K562 (cell line): ENCODE results near the gene MLN. TPM values are rescaled to one million over a fixed set of nuclear protein-coding genes. Genes with fewer than 3 reads are reported as not detected.

Experiments used
- AFF4 ChIP-seq: sonication (generic); formaldehyde crosslinking; IDR thresholded peaks from 2 replicates; pipeline ENCODE4 v1.8.0; 2023; ENCODE audit warnings: mild to moderate bottlenecking, missing genetic modification reagents
- ATF4 ChIP-seq: fragments of 450-650 bp; formaldehyde crosslinking; IDR thresholded peaks from 2 replicates; pipeline ENCODE4 v1.4.0; 2022; ENCODE audit warnings: mild to moderate bottlenecking, moderate library complexity
- BCOR ChIP-seq: fragments of 450-650 bp; IDR thresholded peaks from 2 replicates; pipeline ENCODE4 v1.6.1; 2016
- BRD9 ChIP-seq: fragments of 450-650 bp; IDR thresholded peaks from 2 replicates; pipeline ENCODE4 v1.6.1; 2018; ENCODE audit warnings: low read depth; ENCODE audit not compliant: partially characterized antibody
- CHD4 ChIP-seq: fragments of 200-600 bp; sonication (generic); IDR thresholded peaks from 3 replicates; pipeline ENCODE4 v1.6.1; 2012; ENCODE audit warnings: low read depth, mild to moderate bottlenecking, mixed read lengths, low read length, inconsistent platforms; ENCODE audit not compliant: insufficient read depth, insufficient replicate concordance, poor library complexity, severe bottlenecking
- FOXO4 ChIP-seq: fragments of 450-650 bp; formaldehyde crosslinking; IDR thresholded peaks from 2 replicates; pipeline ENCODE4 v1.4.0; 2020; ENCODE audit warnings: mild to moderate bottlenecking, moderate library complexity
- MBD1 ChIP-seq: fragments of 250-450 bp; sonication (Bioruptor Pico); IDR thresholded peaks from 2 replicates; pipeline ENCODE4 v1.8.0; 2022; ENCODE audit warnings: inconsistent platforms
- MYC ChIP-seq, 2 experiments: fragments of 250-450 bp in 1 of 2; sonication (Bioruptor Pico) in 1 of 2; IDR thresholded peaks; 2 replicates each; pipeline versions ENCODE4 v1.5.1 to v1.6.1; 2012 to 2021; ENCODE audit warnings: low read depth in 2 of 2, borderline replicate concordance in 1 of 2, improper control_type of control experiment in 1 of 2, low read length in 1 of 2, mild to moderate bottlenecking in 1 of 2, moderate library complexity in 1 of 2
- NELFE ChIP-seq: IDR thresholded peaks from 2 replicates; pipeline ENCODE4 v1.6.1; 2011; ENCODE audit warnings: mild to moderate bottlenecking; ENCODE audit not compliant: insufficient read depth, insufficient read length
- USF2 ChIP-seq: sonication (generic); formaldehyde crosslinking; IDR thresholded peaks from 2 replicates; pipeline ENCODE4 v1.5.0; 2020; ENCODE audit warnings: missing genetic modification reagents
- ZBTB33 ChIP-seq: sonication (generic); formaldehyde crosslinking; IDR thresholded peaks from 2 replicates; pipeline ENCODE4 v1.8.1; 2023; ENCODE audit warnings: mild to moderate bottlenecking, missing genetic modification reagents
- ZNF668 ChIP-seq: fragments of 250-450 bp; sonication (Bioruptor Pico); IDR thresholded peaks from 2 replicates; pipeline ENCODE4 v1.8.0; 2022; ENCODE audit warnings: mild to moderate bottlenecking, inconsistent platforms
- polyA plus RNA-seq, 8 experiments: library from polyadenylated mRNA; depleted of rRNA in 4 of 8; stranded (reverse) in 5 of 8; unstranded in 3 of 8; fragments of >200 nt; fragmentation: Nextera tagmentation in 2 of 8; fragmentation: Illumina TruSeq in 1 of 8; extraction: Ambion mirVana in 2 of 8; extraction: Trizol in 1 of 8; gene quantifications; 2 replicates each; pipeline versions ENCODE4 v1.2.1 to v1.2.3, GENCODE V29; 2011 to 2014; ENCODE audit warnings: inconsistent platforms in 1 of 8, missing spikeins in 1 of 8
- total RNA-seq, 7 experiments: library from RNA; depleted of rRNA in 6 of 7; stranded (reverse); fragments of >200 nt in 6 of 7; fragmentation: Illumina TruSeq in 2 of 7; extraction: Trizol in 2 of 7; gene quantifications; 2 replicates each; pipeline versions ENCODE4 v1.2.1 to v1.2.3, GENCODE V29; 2011 to 2021; ENCODE audit warnings: low replicate concordance in 1 of 7

MLN gene
- total and polyA plus RNA-seq, 9 of the 15 experiments (the other 6 are each of a cell fraction or from before 2014, with no cell fraction given) = not detected

- TF ChIP-seq USF2 (CRISPR knock-in tag) (no peak), CHD4 (peak; percentile 60), ZNF668 (CRISPR knock-in tag) (no peak), BRD9 (no peak), MYC (IDR thresholded peaks at IDR 0.05; ENCODE audit: low read depth, low read length) (no peak), MYC (CRISPR knock-in tag; IDR thresholded peaks at IDR 0.05; ENCODE audit: borderline replicate concordance, low read depth) (no peak), FOXO4 (CRISPR knock-in tag) (no peak), ATF4 (CRISPR knock-in tag) (no peak), MBD1 (CRISPR knock-in tag) (no peak), BCOR (peak; percentile 98), AFF4 (CRISPR knock-in tag) (no peak), NELFE (no peak), ZBTB33 (CRISPR knock-in tag) (no peak)
Measured at GRCh38 chr6:33841868-33842267, 38.1 kb upstream of the MLN start (continued).
